ENCODE data around the gene UMAD1.

The UMAD1 gene

GRCh38 chr7:7922684-7923385 lies 282.3 kb downstream of the UMAD1 start:
- DNase-seq (ENCODE audit: low spot score): no peak

- no peak for DNase-seq (ENCODE audit: low spot score)
These were observed 283.3 kb downstream of the UMAD1 start for GRCh38 chr7:7923818-7924217.

GRCh38 chr7:7924303-7924702 lies 283.8 kb downstream of the UMAD1 start:
- no peak for DNase-seq (ENCODE audit: low spot score)
